Urothelium cell line (cell line): ENCODE results near the gene MFSD12.
A peak's percentile ranks its signal among the peaks of the same experiment; 100 is the strongest.
"Not testable (repeated sequence)": the region's sequence is repeated elsewhere in the genome, so short reads cannot be mapped to it uniquely, and the experiment has no call there.

Experiments
- DNase-seq: peaks from one replicate; pipeline ENCODE4 v3.0.0; 2011; ENCODE audit warnings: low spot score, mixed read lengths
- FAIRE-seq: peaks from 2 replicates; lab custom pipeline; 2011; peaks lifted over from hg19 to GRCh38; lab: Jason Lieb, UNC

Gene MFSD12

DNA sequence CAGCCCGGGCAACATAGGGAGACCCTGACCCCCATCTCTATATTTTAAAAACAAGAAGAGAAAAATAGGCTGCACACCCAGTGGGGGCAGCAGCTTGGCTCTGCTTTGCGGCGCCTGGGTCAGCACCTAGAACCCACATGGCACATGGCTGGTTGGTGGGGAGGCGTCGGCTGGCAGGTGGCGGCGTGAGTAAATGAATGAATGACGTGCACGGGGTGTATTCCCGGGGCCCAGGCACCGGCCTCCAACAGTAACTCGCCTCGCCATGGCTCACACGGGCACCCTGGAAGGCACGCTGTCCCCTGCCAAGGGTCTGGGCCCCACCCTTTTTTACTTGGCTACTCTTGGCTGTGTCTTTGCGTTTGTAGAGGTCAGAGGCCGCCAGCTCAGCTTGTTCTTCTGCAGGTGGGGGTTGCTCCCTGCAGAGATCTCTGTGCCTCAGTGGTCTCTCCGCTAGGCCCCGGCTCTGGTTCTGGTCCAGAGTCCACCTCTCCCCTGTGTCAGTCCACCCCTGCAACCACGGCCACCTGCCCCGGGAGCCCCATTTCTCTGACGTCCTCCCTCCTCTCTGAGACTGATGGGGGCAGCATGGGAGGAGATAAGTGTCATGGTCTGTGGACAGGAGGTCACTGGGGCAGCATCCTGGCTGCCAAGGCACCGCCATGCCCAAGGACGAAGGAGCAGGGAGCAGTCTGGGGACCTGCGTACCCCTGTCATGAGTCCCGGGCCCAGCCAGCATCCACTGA, 45.7 kb downstream of the MFSD12 start:
- FAIRE-seq (no peak), DNase-seq (no peak)

DNA sequence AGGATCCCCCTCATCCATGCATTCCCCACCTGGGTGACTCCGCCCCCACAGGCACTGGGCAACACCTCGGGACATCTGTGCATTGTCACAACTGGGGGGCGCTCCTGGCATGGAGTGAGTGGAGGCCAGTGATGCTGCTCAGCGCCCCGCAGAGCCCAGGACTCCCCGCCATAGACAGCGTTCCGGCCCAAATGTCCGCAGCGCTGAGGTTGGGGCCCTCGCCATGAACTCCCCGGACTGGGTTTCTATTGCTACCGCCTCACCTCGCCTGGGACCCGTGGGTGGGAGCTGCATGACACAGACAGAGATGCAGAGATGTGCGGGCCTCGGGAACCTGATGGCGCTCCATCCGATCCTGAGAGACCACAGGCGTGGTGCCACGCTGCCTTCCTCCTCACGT, 46.7 kb downstream of the MFSD12 start:
- no peak for DNase-seq
- no peak for FAIRE-seq

GRCh38 chr19:3509566-3509989, 47.8 kb downstream of the MFSD12 start:
- FAIRE-seq, result no peak

GRCh38 chr19:3508771-3509535, 48.4 kb downstream of the MFSD12 start:
- FAIRE-seq, result no peak
- DNase-seq, result no peak

More at GRCh38 chr19:3509566-3509989, 47.8 kb downstream of the MFSD12 start:
- DNase-seq, result peak; percentile 36

GRCh38 chr19:3508121-3508661, 49.2 kb downstream of the MFSD12 start:
- not testable (repeated sequence) for DNase-seq, FAIRE-seq

DNA sequence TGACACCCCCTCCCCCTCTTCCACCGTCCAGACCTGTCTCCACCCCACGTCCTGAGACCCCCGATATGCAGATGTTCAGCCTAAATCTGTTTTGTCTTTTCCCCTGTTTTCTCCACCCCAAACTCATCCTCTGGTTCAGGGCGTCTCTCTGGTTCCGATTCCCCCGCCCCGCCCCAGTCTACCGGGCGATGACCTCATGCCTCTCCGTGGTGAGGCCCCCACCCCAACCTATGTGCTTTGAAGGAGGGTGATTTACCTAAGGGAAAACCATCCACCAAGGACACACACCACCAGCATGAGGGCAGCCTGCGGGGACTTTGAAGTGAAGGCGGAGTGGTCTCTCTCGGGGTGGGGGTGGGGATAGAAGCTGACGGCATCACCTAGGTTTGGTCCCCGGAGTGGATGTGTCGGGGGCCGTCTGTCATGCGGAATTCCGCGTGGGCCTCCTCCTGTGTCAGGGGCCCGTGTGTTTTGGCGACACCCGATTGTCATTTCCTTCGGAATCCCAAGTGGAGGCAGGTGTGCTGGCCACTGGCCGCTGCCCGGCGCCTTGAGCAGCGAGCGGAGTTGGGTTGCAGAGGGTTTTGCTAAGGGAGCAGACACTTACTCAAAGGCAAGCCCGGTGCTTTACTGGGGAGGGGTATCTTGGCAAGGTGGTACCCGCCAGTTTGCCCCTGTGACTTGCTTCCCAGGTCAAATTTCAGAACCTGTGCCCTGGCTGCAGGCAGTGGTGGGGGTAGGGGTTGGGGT, 49.8 kb downstream of the MFSD12 start:
- FAIRE-seq (no peak), DNase-seq (peak; percentile 17)

GRCh38 chr19:3506384-3507340, 50.7 kb downstream of the MFSD12 start:
- FAIRE-seq (no peak), DNase-seq (no peak)

- FAIRE-seq (peak; percentile 46), DNase-seq (peak; percentile 97)
Measured at GRCh38 chr19:3505598-3506383, 51.6 kb downstream of the MFSD12 start, which contains the start of gene FZR1. TSS of gene FZR1 (plus strand) at chr19:3506311. CDS start at chr19:3522990, 16,679 bp downstream.

DNA sequence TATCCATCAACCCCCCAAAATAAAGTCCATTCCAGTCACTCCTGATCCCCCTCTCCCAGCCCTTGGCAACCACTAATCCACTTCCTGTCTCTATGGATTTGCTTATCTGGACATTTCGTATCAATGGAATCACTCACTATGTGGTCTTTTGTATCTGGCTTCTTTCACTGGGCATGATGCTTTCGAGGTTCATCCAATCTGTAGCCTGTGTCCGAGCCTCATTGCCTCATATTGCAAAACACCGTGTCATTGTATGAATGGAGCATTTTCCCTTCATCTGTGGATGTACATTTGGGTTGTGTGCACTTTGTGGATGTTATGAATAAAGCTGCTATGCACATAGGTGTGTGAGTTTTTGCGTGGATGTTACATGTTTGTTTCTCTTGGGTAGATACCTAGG, 52.7 kb downstream of the MFSD12 start:
- FAIRE-seq (no peak), DNase-seq (no peak)

DNA sequence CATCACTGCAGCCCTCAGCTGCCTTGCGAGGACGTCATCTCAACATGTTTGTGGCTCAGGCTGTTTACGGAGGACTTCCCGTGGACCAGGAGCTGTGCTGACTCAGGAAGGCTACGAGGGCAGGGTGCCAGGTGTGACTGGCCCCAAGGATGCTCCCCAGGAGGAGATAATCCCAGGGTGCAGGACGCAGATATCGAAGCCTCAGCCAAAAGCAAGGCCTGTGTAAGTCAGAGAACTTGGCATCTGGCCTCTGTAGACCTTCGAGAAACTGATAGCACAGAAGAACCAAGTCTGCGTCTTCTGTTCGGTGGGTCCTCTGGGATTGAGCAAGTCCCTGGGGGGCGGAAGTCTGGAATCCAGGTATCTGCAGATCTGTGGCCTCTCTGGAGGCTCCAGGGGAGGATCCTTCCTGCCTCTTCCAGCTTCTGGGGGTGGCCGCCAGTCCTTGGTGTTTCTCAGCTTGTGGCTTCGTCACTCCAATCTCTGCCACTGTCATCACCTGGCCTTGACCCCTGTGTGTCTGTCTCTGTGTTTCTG, 54.3 kb downstream of the MFSD12 start:
- FAIRE-seq, result no peak
- DNase-seq, result no peak

DNA sequence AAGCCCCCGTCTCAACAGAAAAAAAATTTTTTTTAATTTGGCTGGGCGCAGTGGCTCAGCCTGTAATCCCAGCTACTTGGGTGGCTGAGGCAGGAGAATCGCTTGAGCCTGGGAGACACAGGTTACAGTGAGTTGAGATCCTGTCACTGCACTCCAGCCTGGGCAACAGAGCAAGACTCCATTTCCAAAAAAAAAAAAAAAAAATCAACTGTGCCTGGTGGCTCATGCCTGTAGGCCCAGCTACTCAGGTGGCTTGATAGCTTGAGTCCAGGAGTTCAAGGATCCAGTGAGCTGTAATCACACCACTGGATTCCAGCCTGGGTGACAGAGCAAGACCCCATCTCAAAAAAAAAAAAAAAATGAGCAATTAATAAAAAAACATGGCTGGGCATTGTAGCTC, 55.6 kb downstream of the MFSD12 start:
- FAIRE-seq (no peak), DNase-seq (no peak)

DNA sequence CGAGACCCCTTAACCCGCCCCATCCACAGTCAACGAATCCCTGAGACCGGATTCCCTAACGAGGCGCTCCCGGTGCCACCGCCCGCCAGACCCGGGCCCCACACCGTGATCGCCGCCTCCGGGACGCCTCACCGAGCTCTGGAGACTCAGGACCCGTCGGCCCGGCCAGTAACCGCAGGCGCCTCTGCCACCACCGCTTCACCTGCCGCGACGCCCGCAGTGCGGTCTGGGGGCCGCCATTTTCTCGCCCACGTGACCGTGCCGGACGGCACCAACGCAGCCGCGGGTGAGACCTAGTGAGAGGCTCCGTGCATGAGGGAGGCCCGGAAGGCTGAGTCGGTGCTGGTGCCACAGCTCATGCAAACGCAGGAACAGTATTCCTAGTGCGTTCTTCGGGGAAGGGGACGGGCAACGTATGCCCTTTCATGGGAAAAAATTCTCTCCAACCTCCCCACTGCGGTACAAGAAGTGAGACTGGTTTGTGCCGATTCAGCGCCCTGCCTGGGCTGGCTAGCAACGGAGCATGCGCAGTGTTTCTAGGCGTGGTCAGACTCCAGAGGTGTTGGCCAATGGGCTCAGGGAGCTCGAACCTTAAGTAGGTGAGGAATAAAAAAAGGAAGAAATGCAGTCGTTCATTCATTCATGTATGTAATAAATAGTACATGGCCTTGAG, 56.8 kb downstream of the MFSD12 start, which contains the start of gene DOHH:
Gene DOHH (minus strand): TSS at position 246 of the 673 bp plus-strand sequence. CDS start 3,860 bp downstream, outside the sequence.
- DNase-seq (peak; percentile 93), FAIRE-seq (peak; percentile 95)

- no peak for DNase-seq
- FAIRE-seq, result no peak
Measured at GRCh38 chr19:3499738-3500428, 57.5 kb downstream of the MFSD12 start.

- no peak for FAIRE-seq
- no peak for DNase-seq
Measured at GRCh38 chr19:3497757-3498520, 59.4 kb downstream of the MFSD12 start.

GRCh38 chr19:3496392-3497273, 60.8 kb downstream of the MFSD12 start:
- DNase-seq, result no peak
- FAIRE-seq, result no peak

DNA sequence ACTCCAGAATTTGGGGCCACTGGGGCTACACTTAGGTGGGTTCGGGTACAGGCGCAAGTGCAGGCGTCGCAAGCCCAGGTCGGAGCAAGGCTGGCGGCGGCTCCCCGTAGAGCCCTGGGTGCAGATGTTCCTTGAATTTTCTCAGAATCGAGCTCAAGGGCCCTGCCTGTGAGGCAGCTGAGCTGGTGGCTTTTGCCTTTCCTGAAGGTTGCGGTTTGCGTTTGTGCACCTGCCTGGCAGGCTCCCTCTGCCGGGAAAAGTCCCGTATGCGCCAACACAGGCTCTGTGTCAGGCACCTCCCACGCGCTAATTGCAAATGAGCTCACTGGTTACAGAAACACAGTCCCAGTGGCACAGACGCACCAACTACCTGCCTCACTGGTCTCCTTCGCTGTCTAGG, 62.8 kb downstream of the MFSD12 start:
- FAIRE-seq (no peak), DNase-seq (no peak)
